DND-41 (cell line): ENCODE results near the gene KPTN.

Source experiments
- ATAC-seq: fragments of 200-7000 bp; cut with Tn5 transposase; 3 replicates; pipeline ENCODE4 v1.9.1; 2021; ENCODE audit warnings: low read depth; ENCODE audit not compliant: insufficient read depth
- DNase-seq: peaks from one replicate; pipeline ENCODE4 v3.0.0-alpha.2; 2020
- H2AFZ ChIP-seq: 2 replicates; pipeline ENCODE4 v1.6.0; 2012; ENCODE audit warnings: low read depth, low read length
- H3K27ac ChIP-seq: 2 replicates; pipeline ENCODE4 v1.5.1; 2012; ENCODE audit warnings: low read length, inconsistent platforms
- H3K27me3 ChIP-seq: fragments of 200-600 bp; sonication (generic); 2 replicates; pipeline ENCODE4 v1.6.0; 2012; ENCODE audit warnings: low read length, mild to moderate bottlenecking, inconsistent platforms; ENCODE audit not compliant: insufficient read depth, poor library complexity
- H3K36me3 ChIP-seq: 2 replicates; pipeline ENCODE4 v1.5.1; 2012; ENCODE audit warnings: low read length, inconsistent platforms; ENCODE audit not compliant: insufficient read depth
- H3K4me1 ChIP-seq: 2 replicates; pipeline ENCODE4 v1.5.1; 2012; ENCODE audit warnings: mild to moderate bottlenecking, low read length; ENCODE audit not compliant: insufficient read depth
- H3K4me2 ChIP-seq: 2 replicates; pipeline ENCODE4 v1.6.0; 2012; ENCODE audit warnings: mild to moderate bottlenecking, moderate library complexity, low read length, inconsistent platforms; ENCODE audit not compliant: insufficient read depth
- H3K4me3 ChIP-seq, 2 experiments: fragments of 200-600 bp in 1 of 2; shearing (Covaris generic) in 1 of 2; 2 replicates each; pipeline ENCODE4 v1.5.1; 2012 to 2016; ENCODE audit warnings: inconsistent platforms in 2 of 2, low read length in 2 of 2, mild to moderate bottlenecking in 2 of 2, low read depth in 1 of 2, moderate library complexity in 1 of 2
- H3K79me2 ChIP-seq: 2 replicates; pipeline ENCODE4 v1.6.0; 2012; ENCODE audit warnings: low read length, inconsistent platforms; ENCODE audit not compliant: insufficient read depth
- H3K9ac ChIP-seq: 2 replicates; pipeline ENCODE4 v1.6.0; 2012; ENCODE audit warnings: low read depth, mild to moderate bottlenecking, inconsistent platforms, low read length, moderate library complexity
- H3K9me3 ChIP-seq: 2 replicates; pipeline ENCODE4 v1.5.1; 2012; ENCODE audit warnings: low read length, moderate library complexity, mild to moderate bottlenecking, inconsistent platforms; ENCODE audit not compliant: insufficient read depth, severe bottlenecking
- H4K20me1 ChIP-seq: 2 replicates; pipeline ENCODE4 v1.6.0; 2012; ENCODE audit warnings: low read length; ENCODE audit not compliant: insufficient read depth
- EZH2 ChIP-seq: IDR thresholded peaks from 3 replicates; pipeline ENCODE4 v1.6.1; 2012; ENCODE audit warnings: borderline replicate concordance, low read depth, mild to moderate bottlenecking, moderate library complexity, low read length, inconsistent platforms; ENCODE audit not compliant: severe bottlenecking
- TF ChIP-seq, protein P1 (sequence below): IDR thresholded peaks from 2 replicates; pipeline ENCODE4 v1.5.1; 2012; ENCODE audit warnings: borderline replicate concordance, low read length, moderate library complexity, mild to moderate bottlenecking; ENCODE audit not compliant: poor library complexity, severe bottlenecking; ENCODE audit errors: extremely low read depth

Gene KPTN

DNA sequence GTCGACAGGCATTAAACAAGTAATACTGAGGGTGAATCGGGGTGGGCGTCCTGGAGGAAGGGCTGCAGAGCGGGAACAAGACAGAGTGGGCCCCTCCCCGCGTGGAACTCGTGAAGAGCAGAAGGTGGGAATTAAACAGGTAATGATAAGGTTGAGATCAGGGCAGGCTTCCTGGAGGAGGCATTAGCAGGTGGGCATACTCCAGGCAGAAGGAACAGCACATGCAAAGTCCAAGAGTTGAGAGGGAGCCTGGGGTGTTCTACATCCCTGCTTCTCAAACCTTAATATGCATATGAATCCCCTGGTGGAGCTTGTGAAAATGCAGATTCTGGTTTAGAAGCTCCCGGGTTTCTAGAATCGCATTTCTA, 35.7 kb downstream of the KPTN start:
- no peak for ATAC-seq
- Histone ChIP-seq H3K4me3 (no peak overlapping the region), H3K4me2 (no peak overlapping the region), H3K9ac (no peak overlapping the region), H3K4me1 (peaks cover 11% of the 10 kb centered on the region), H2AFZ (no peak overlapping the region), H3K27me3 (no peaks in the 10 kb centered on the region), H4K20me1 (peaks cover 18% of the 10 kb centered on the region), H3K79me2 (no peaks in the 10 kb centered on the region), H3K36me3 (no peaks in the 10 kb centered on the region), H3K27ac (no peak overlapping the region), H3K9me3 (no peaks in the 10 kb centered on the region)
- DNase-seq = no peak
- TF ChIP-seq EZH2 = no peak
- TF ChIP-seq, protein P1, sequence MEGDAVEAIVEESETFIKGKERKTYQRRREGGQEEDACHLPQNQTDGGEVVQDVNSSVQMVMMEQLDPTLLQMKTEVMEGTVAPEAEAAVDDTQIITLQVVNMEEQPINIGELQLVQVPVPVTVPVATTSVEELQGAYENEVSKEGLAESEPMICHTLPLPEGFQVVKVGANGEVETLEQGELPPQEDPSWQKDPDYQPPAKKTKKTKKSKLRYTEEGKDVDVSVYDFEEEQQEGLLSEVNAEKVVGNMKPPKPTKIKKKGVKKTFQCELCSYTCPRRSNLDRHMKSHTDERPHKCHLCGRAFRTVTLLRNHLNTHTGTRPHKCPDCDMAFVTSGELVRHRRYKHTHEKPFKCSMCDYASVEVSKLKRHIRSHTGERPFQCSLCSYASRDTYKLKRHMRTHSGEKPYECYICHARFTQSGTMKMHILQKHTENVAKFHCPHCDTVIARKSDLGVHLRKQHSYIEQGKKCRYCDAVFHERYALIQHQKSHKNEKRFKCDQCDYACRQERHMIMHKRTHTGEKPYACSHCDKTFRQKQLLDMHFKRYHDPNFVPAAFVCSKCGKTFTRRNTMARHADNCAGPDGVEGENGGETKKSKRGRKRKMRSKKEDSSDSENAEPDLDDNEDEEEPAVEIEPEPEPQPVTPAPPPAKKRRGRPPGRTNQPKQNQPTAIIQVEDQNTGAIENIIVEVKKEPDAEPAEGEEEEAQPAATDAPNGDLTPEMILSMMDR = no peak

GRCh38 chr19:47447470-47448359, 36.3 kb downstream of the KPTN start:
- peaks cover 11% of the 10 kb centered on the region for H3K4me1 ChIP-seq
- peaks cover 21% of the 10 kb centered on the region for H4K20me1 ChIP-seq
- no peaks in the 10 kb centered on the region for H3K27me3 ChIP-seq
- ATAC-seq (no peak), DNase-seq (peak; percentile 43)
- no peaks in the 10 kb centered on the region for H3K36me3 ChIP-seq
- no peak overlapping the region for H3K27ac ChIP-seq
- TF ChIP-seq EZH2 = no peak
- H3K4me2 ChIP-seq = no peak overlapping the region
- no peak overlapping the region for H2AFZ ChIP-seq
- no peaks in the 10 kb centered on the region for H3K79me2 ChIP-seq
- no peak overlapping the region for H3K9ac ChIP-seq
- no peak overlapping the region for H3K4me3 ChIP-seq
- no peaks in the 10 kb centered on the region for H3K9me3 ChIP-seq

GRCh38 chr19:47446534-47447469, 37.2 kb downstream of the KPTN start:
- Histone ChIP-seq H3K27ac (no peak overlapping the region), H3K9me3 (no peaks in the 10 kb centered on the region), H3K27me3 (no peaks in the 10 kb centered on the region), H3K79me2 (no peaks in the 10 kb centered on the region), H3K9ac (no peak overlapping the region), H3K4me2 (no peak overlapping the region), H4K20me1 (peaks cover 20% of the 10 kb centered on the region), H3K4me3 (no peak overlapping the region), H3K36me3 (no peaks in the 10 kb centered on the region), H3K4me1 (peaks cover 11% of the 10 kb centered on the region), H2AFZ (no peak overlapping the region)
- no peak for TF ChIP-seq EZH2
- TF ChIP-seq, protein P1 = no peak
- no peak for ATAC-seq
- DNase-seq = no peak

GRCh38 chr19:47445937-47446402, 38.0 kb downstream of the KPTN start:
- H3K9me3 ChIP-seq = no peaks in the 10 kb centered on the region
- no peak overlapping the region for H3K4me3 ChIP-seq
- H2AFZ ChIP-seq = no peak overlapping the region
- no peaks in the 10 kb centered on the region for H3K79me2 ChIP-seq
- H4K20me1 ChIP-seq = peaks cover 15% of the 10 kb centered on the region
- TF ChIP-seq EZH2 = no peak
- H3K4me1 ChIP-seq = peaks cover 11% of the 10 kb centered on the region
- H3K36me3 ChIP-seq = no peaks in the 10 kb centered on the region
- ATAC-seq (peak; percentile 96), DNase-seq (peak; percentile 85)
- H3K9ac ChIP-seq = no peak overlapping the region
- H3K27ac ChIP-seq = no peak overlapping the region
- peak overlapping the region; percentile 52 for H3K4me2 ChIP-seq
- no peaks in the 10 kb centered on the region for H3K27me3 ChIP-seq
